Nephron (organoid): ENCODE data around the gene SNX5.
A peak's percentile ranks its signal among the peaks of the same experiment; 100 is the strongest.

ENCODE experiments used
- H3K27ac Mint-ChIP-seq, 3 experiments: 2 replicates each; pipeline ENCODE4 v1.8.0; 2020; ENCODE audit warnings: mixed read lengths in 3 of 3, mild to moderate bottlenecking in 2 of 3, moderate library complexity in 1 of 3
- H3K27me3 Mint-ChIP-seq: 2 replicates; pipeline ENCODE4 v1.8.0; 2021; ENCODE audit warnings: low read depth, mild to moderate bottlenecking, moderate library complexity, mixed read lengths
- H3K36me3 Mint-ChIP-seq: 2 replicates; pipeline ENCODE4 v1.8.0; 2020; ENCODE audit warnings: low read depth, mixed read lengths
- H3K4me1 Mint-ChIP-seq: 2 replicates; pipeline ENCODE4 v1.8.0; 2020; ENCODE audit warnings: mixed read lengths
- H3K4me3 Mint-ChIP-seq, 3 experiments: 2 replicates each; pipeline ENCODE4 v1.8.0; 2020; ENCODE audit warnings: mild to moderate bottlenecking in 3 of 3, mixed read lengths in 3 of 3, moderate library complexity in 2 of 3
- H3K9me3 Mint-ChIP-seq: 2 replicates; pipeline ENCODE4 v1.8.0; 2020; ENCODE audit warnings: mixed read lengths
- CTCF ChIP-seq, 3 experiments: fragments of 200-600 bp; sonication (generic); IDR thresholded peaks; one replicate each; pipeline ENCODE4 v1.5.0; 2021; ENCODE audit warnings: antibody characterized with exemption in 3 of 3; ENCODE audit not compliant: unreplicated experiment in 3 of 3

SNX5 gene

GRCh38 chr20:17939622-17940223, 28.9 kb downstream of the SNX5 start:
- peaks cover 59% of the 10 kb centered on the region for H3K4me1 Mint-ChIP-seq
- no peak for TF ChIP-seq CTCF (IDR thresholded peaks at IDR 0.05; ENCODE audit: unreplicated experiment in 3 of 3)
- no peaks in the 10 kb centered on the region for H3K27me3 Mint-ChIP-seq
- no peak overlapping the region for H3K4me3 Mint-ChIP-seq
- no peaks in the 10 kb centered on the region for H3K9me3 Mint-ChIP-seq
- peaks cover 40% of the 10 kb centered on the region for H3K36me3 Mint-ChIP-seq
- peak overlapping the region in 2 of 3 experiments; percentile 85 for H3K27ac Mint-ChIP-seq

- Mint-ChIP-seq H3K9me3 (no peaks in the 10 kb centered on the region), H3K4me1 (peaks cover 66% of the 10 kb centered on the region), H3K27ac (peak overlapping the region; percentile 77 to 97 (median 85)), H3K27me3 (no peaks in the 10 kb centered on the region), H3K36me3 (peaks cover 34% of the 10 kb centered on the region), H3K4me3 (peak overlapping the region in 2 of 3 experiments; percentile 57 to 70)
- peak; percentile 88 to 93 (median 90) for TF ChIP-seq CTCF (IDR thresholded peaks at IDR 0.05; ENCODE audit: unreplicated experiment in 3 of 3)
Observed at GRCh38 chr20:17938871-17939619, 29.5 kb downstream of the SNX5 start.

- H3K27me3 Mint-ChIP-seq: no peaks in the 10 kb centered on the region
- no peaks in the 10 kb centered on the region for H3K9me3 Mint-ChIP-seq
- peaks cover 16% of the 10 kb centered on the region for H3K36me3 Mint-ChIP-seq
- peaks cover 86% of the 10 kb centered on the region for H3K4me1 Mint-ChIP-seq
- no peak for TF ChIP-seq CTCF (IDR thresholded peaks at IDR 0.05; ENCODE audit: unreplicated experiment in 3 of 3)
- peak overlapping the region; percentile 4 to 62 (median 37) for H3K4me3 Mint-ChIP-seq
- H3K27ac Mint-ChIP-seq: peak overlapping the region; percentile 94 to 98 (median 97)
Observed at GRCh38 chr20:17936761-17937732, 31.5 kb downstream of the SNX5 start.

GRCh38 chr20:17936286-17936760, 32.3 kb downstream of the SNX5 start:
- H3K4me1 Mint-ChIP-seq: peaks cover 84% of the 10 kb centered on the region
- no peak for TF ChIP-seq CTCF (IDR thresholded peaks at IDR 0.05; ENCODE audit: unreplicated experiment in 3 of 3)
- no peaks in the 10 kb centered on the region for H3K27me3 Mint-ChIP-seq
- H3K9me3 Mint-ChIP-seq: no peaks in the 10 kb centered on the region
- peak overlapping the region; percentile 4 to 37 (median 26) for H3K4me3 Mint-ChIP-seq
- peaks cover 10% of the 10 kb centered on the region for H3K36me3 Mint-ChIP-seq
- H3K27ac Mint-ChIP-seq: peak overlapping the region; percentile 94 to 98 (median 97)

- no peak for TF ChIP-seq CTCF (IDR thresholded peaks at IDR 0.05; ENCODE audit: unreplicated experiment in 3 of 3)
- Mint-ChIP-seq H3K4me1 (peaks cover 81% of the 10 kb centered on the region), H3K27me3 (no peaks in the 10 kb centered on the region)
Observed at GRCh38 chr20:17935761-17936160, 32.8 kb downstream of the SNX5 start.

More at GRCh38 chr20:17935761-17936160, 32.8 kb downstream of the SNX5 start:
- Mint-ChIP-seq H3K9me3 (no peaks in the 10 kb centered on the region), H3K27ac (peak overlapping the region; percentile 94 to 98 (median 97)), H3K36me3 (peaks cover 5% of the 10 kb centered on the region), H3K4me3 (no peak overlapping the region)
